ENCODE data around the gene AATK.

GRCh38 chr17:81074875-81075274 is 91.1 kb downstream of the AATK start:
- TF ChIP-seq POLR2A (IDR thresholded peaks at IDR 0.05; ENCODE audit: low read length) (no peak), GATA1 (IDR thresholded peaks at IDR 0.05; ENCODE audit: low read depth, low read length) (no peak)
